Smooth muscle cell (in vitro differentiated cells): ENCODE measurements around the gene RET. TPM values are rescaled to one million over a fixed set of nuclear protein-coding genes. Genes with fewer than 3 reads are reported as not detected.

Experiments
- DNase-seq: peaks from one replicate; lab custom pipeline; 2025; ENCODE audit not compliant: unreplicated experiment; lab: John Stamatoyannopoulos, UW
- H2AFZ ChIP-seq: fragments of 200-600 bp; sonication (generic); 2 replicates; pipeline ENCODE4 v1.6.0; 2016; ENCODE audit warnings: antibody characterized with exemption, low read depth, mild to moderate bottlenecking
- H3F3A ChIP-seq: fragments of 200-600 bp; sonication (generic); 2 replicates; pipeline ENCODE4 v1.6.0; 2017; ENCODE audit warnings: antibody characterized with exemption, low read depth
- H3K27ac ChIP-seq: fragments of 200-600 bp; sonication (generic); 2 replicates; pipeline ENCODE4 v1.5.1; 2016; ENCODE audit warnings: low read depth, mild to moderate bottlenecking
- H3K27me3 ChIP-seq: fragments of 200-600 bp; sonication (generic); 2 replicates; pipeline ENCODE4 v1.6.1; 2016; ENCODE audit warnings: low read depth, mild to moderate bottlenecking
- H3K36me3 ChIP-seq: fragments of 200-600 bp; sonication (generic); 2 replicates; pipeline ENCODE4 v1.5.1; 2016; ENCODE audit warnings: low read depth
- H3K4me1 ChIP-seq: fragments of 200-600 bp; sonication (generic); 2 replicates; pipeline ENCODE4 v1.5.1; 2016; ENCODE audit warnings: low read depth
- H3K4me2 ChIP-seq: fragments of 200-600 bp; sonication (generic); 2 replicates; pipeline ENCODE4 v1.6.0; 2016; ENCODE audit warnings: mild to moderate bottlenecking
- H3K4me3 ChIP-seq: fragments of 200-600 bp; sonication (generic); 2 replicates; pipeline ENCODE4 v1.5.1; 2016; ENCODE audit warnings: mild to moderate bottlenecking
- H3K79me2 ChIP-seq: fragments of 200-600 bp; sonication (generic); 2 replicates; pipeline ENCODE4 v1.6.0; 2016; ENCODE audit warnings: low read depth, mild to moderate bottlenecking
- H3K9ac ChIP-seq: fragments of 200-600 bp; sonication (generic); 2 replicates; pipeline ENCODE4 v1.6.0; 2016; ENCODE audit warnings: low read depth
- H3K9me3 ChIP-seq: fragments of 200-600 bp; sonication (generic); replicated peaks from 2 replicates; pipeline ENCODE4 v1.5.1; 2016; ENCODE audit warnings: low read depth
- H4K20me1 ChIP-seq: fragments of 200-600 bp; sonication (generic); 2 replicates; pipeline ENCODE4 v1.6.0; 2016; ENCODE audit warnings: low read depth
- CTCF ChIP-seq: fragments of 200-600 bp; sonication (generic); IDR thresholded peaks from 2 replicates; pipeline ENCODE4 v1.5.1; 2017; ENCODE audit warnings: borderline replicate concordance, mild to moderate bottlenecking, antibody characterized with exemption; ENCODE audit not compliant: insufficient read depth, poor library complexity, severe bottlenecking
- WGBS: methylation state at CpG from one replicate; pipeline ENCODE4 v1.1.7; 2016; ENCODE audit warnings: low lambda C conversion rate; 5-methylcytosine and 5-hydroxymethylcytosine counted together
- polyA plus RNA-seq: library from polyadenylated mRNA; unstranded; fragments of >200 nt; fragmentation: Nextera tagmentation; extraction: Ambion mirVana; gene quantifications from 2 replicates; pipeline ENCODE4 v1.2.1, GENCODE V29; 2016
- total RNA-seq: library from RNA; depleted of rRNA; stranded (reverse); fragments of >200 nt; gene quantifications from 2 replicates; pipeline ENCODE4 v1.2.3, GENCODE V29; 2014

Gene RET
- total and polyA plus RNA-seq, 2 experiments from 2014 or later: 0.70 to 0.94 TPM

GRCh38 chr10:43116596-43116995 lies 39.7 kb downstream of the RET start:
- 86% methylated on average over 10 of the region's 10 CpGs for WGBS

GRCh38 chr10:43117031-43117776 lies 40.3 kb downstream of the RET start:
- H3K4me3 ChIP-seq: no peak overlapping the region
- H4K20me1 ChIP-seq: no peaks in the 10 kb centered on the region
- H3F3A ChIP-seq: no peaks in the 10 kb centered on the region
- H3K27me3 ChIP-seq: no peaks in the 10 kb centered on the region
- no peak for DNase-seq
- no peaks in the 10 kb centered on the region for H3K36me3 ChIP-seq
- H3K27ac ChIP-seq: no peak overlapping the region
- WGBS: 68% methylated on average over 9 of the region's 9 CpGs
- H3K9ac ChIP-seq: no peak overlapping the region
- H3K4me2 ChIP-seq: no peak overlapping the region
- no peak overlapping the region for H2AFZ ChIP-seq
- no peaks in the 10 kb centered on the region for H3K9me3 ChIP-seq
- no peak for TF ChIP-seq CTCF
- H3K4me1 ChIP-seq: no peaks in the 10 kb centered on the region
- H3K79me2 ChIP-seq: no peaks in the 10 kb centered on the region

More at GRCh38 chr10:43116596-43116995, 39.7 kb downstream of the RET start:
- no peaks in the 10 kb centered on the region for H3K4me1 ChIP-seq
- H3K9ac ChIP-seq: no peak overlapping the region
- H3K36me3 ChIP-seq: no peaks in the 10 kb centered on the region
- no peaks in the 10 kb centered on the region for H3K9me3 ChIP-seq
- no peak for DNase-seq
- TF ChIP-seq CTCF: no peak
- no peak overlapping the region for H3K27ac ChIP-seq
- H3K4me2 ChIP-seq: no peak overlapping the region
- no peaks in the 10 kb centered on the region for H3K79me2 ChIP-seq
- no peaks in the 10 kb centered on the region for H3F3A ChIP-seq
- no peak overlapping the region for H3K4me3 ChIP-seq
- no peaks in the 10 kb centered on the region for H3K27me3 ChIP-seq
- no peak overlapping the region for H2AFZ ChIP-seq
- H4K20me1 ChIP-seq: no peaks in the 10 kb centered on the region

- no peaks in the 10 kb centered on the region for H3K36me3 ChIP-seq
- H2AFZ ChIP-seq: no peak overlapping the region
- H3K27me3 ChIP-seq: no peaks in the 10 kb centered on the region
- no peak for TF ChIP-seq CTCF
- no peak overlapping the region for H3K9ac ChIP-seq
- H3K27ac ChIP-seq: no peak overlapping the region
- no peak for DNase-seq
- H3K9me3 ChIP-seq: no peaks in the 10 kb centered on the region
- H3K79me2 ChIP-seq: no peaks in the 10 kb centered on the region
- WGBS: 89% methylated on average over 18 of the region's 18 CpGs
- no peaks in the 10 kb centered on the region for H4K20me1 ChIP-seq
- H3K4me2 ChIP-seq: no peak overlapping the region
- no peak overlapping the region for H3K4me3 ChIP-seq
- no peaks in the 10 kb centered on the region for H3F3A ChIP-seq
- H3K4me1 ChIP-seq: no peaks in the 10 kb centered on the region
Observed at GRCh38 chr10:43117777-43118583, 41.1 kb downstream of the RET start.
